GM23338 (cell line): ENCODE measurements around the gene DCLRE1C.
"Not testable (repeated sequence)": the region's sequence is repeated elsewhere in the genome, so short reads cannot be mapped to it uniquely, and the experiment has no call there.

Source experiments
- CTCF ChIP-seq, 2 experiments: fragments of 200-600 bp in 1 of 2; sonication (generic) in 1 of 2; conservative IDR thresholded peaks; 2 replicates each; pipeline versions ENCODE4 v1.5.1 to v1.6.1; 2016 to 2017; ENCODE audit warnings: antibody characterized with exemption in 2 of 2, low read depth in 2 of 2, mild to moderate bottlenecking in 2 of 2, moderate library complexity in 1 of 2
- EZH2 ChIP-seq: fragments of 200-600 bp; sonication (generic); IDR thresholded peaks from one replicate; pipeline ENCODE4 v1.8.0; 2017; ENCODE audit warnings: antibody characterized with exemption, mild to moderate bottlenecking, low read depth; ENCODE audit not compliant: unreplicated experiment
- EZH2phosphoT487 ChIP-seq: fragments of 200-600 bp; sonication (generic); IDR thresholded peaks from one replicate; pipeline ENCODE4 v1.8.1; 2018; ENCODE audit warnings: antibody characterized with exemption; ENCODE audit not compliant: unreplicated experiment
- NANOG ChIP-seq: IDR thresholded peaks from 2 replicates; pipeline ENCODE4 v1.6.1; 2016; ENCODE audit warnings: antibody characterized with exemption, borderline replicate concordance
- POLR2AphosphoS5 ChIP-seq: IDR thresholded peaks from 2 replicates; pipeline ENCODE4 v1.6.1; 2016; ENCODE audit warnings: antibody characterized with exemption, low read depth
- REST ChIP-seq: IDR thresholded peaks from one replicate; pipeline ENCODE4 v1.6.1; 2018; ENCODE audit warnings: antibody characterized with exemption; ENCODE audit not compliant: unreplicated experiment

- TF ChIP-seq CTCF (conservative IDR thresholded peaks at IDR 0.05; ENCODE audit: low read depth in 2 of 2); EZH2; EZH2phosphoT487; REST; POLR2AphosphoS5; NANOG: not testable (repeated sequence)
These were observed 89.4 kb downstream of the DCLRE1C start for GRCh38 chr10:14864466-14864865.
